Fibroblast of lung (primary cell): ENCODE measurements around the gene TMEM59.

Source experiments
- EZH2 ChIP-seq: IDR thresholded peaks from 2 replicates; pipeline ENCODE4 v1.5.1; 2012; ENCODE audit warnings: low read length, control low read depth, mild to moderate bottlenecking; ENCODE audit errors: missing control alignments
- TF ChIP-seq, protein P1 (sequence below), 2 donors: IDR thresholded peaks in 1 of 2; conservative IDR thresholded peaks in 1 of 2; 1 replicate in 1 of 2; 2 replicates in 1 of 2; pipeline ENCODE4 v1.5.1; 2011 to 2012; ENCODE audit warnings: low read length in 2 of 2, control low read depth in 1 of 2, inconsistent platforms in 1 of 2, low read depth in 1 of 2, mild to moderate bottlenecking in 1 of 2

DNA sequence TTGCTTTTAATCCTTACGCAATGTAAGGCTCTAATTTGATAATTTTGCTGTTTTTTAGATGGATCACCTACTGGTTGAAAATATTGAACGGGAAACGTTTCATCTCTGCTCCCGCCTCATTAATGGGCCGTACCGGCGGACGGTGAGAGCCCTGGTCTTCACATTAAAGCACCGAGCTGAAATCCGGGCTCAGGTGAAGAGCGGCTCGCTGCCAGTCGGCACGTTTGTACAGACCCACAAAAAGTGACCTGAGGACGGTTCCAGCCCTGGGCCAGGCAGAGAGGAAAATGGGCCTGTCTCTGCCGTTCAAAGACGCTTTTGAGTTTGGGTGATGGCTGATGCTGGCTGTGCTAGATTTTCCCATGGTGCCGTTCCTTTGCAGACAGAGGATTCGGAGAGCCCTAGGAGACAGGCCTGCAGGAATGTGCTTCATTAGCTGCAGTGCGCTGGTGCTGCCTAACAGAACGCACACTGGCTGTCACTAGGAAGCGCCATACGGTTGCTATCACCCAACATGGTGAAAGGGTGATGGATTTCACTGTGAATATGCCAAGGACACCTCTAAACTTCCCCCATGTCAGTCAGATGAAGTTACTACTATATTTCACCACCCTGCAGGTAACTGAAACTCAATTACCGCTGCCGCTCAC is 43.3 kb upstream of the TMEM59 start:
- TF ChIP-seq, protein P1, sequence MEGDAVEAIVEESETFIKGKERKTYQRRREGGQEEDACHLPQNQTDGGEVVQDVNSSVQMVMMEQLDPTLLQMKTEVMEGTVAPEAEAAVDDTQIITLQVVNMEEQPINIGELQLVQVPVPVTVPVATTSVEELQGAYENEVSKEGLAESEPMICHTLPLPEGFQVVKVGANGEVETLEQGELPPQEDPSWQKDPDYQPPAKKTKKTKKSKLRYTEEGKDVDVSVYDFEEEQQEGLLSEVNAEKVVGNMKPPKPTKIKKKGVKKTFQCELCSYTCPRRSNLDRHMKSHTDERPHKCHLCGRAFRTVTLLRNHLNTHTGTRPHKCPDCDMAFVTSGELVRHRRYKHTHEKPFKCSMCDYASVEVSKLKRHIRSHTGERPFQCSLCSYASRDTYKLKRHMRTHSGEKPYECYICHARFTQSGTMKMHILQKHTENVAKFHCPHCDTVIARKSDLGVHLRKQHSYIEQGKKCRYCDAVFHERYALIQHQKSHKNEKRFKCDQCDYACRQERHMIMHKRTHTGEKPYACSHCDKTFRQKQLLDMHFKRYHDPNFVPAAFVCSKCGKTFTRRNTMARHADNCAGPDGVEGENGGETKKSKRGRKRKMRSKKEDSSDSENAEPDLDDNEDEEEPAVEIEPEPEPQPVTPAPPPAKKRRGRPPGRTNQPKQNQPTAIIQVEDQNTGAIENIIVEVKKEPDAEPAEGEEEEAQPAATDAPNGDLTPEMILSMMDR (conservative IDR thresholded peaks at IDR 0.05 in 1 of 2, IDR thresholded peaks at IDR 0.05 in 1 of 2; ENCODE audit: low read depth in 1 of 2, low read length in 2 of 2): no peak
- TF ChIP-seq EZH2: no peak
